ENCODE data around the gene LOXL1.

Gene LOXL1

DNA sequence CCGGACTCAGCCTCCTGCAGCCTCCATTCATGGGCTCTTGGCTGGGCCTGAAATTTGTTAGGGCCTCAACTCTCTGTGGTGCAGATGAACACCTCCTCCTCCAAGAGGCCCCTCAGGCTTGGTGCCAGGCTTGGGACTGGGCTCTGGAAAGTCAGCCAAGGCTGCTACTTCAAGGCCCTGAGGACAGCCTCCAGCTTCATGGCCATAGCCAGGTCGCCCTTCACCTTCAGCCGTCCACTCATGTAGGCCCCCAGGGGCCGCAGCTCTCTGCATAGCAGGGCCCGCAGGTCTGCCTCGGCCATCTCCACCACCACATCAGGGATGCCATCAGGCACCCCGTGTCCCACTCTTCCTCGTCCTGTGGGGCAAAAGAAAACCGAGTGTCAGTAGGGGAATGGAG, 57.5 kb downstream of the LOXL1 start:
- DNase-seq, result no peak

DNA sequence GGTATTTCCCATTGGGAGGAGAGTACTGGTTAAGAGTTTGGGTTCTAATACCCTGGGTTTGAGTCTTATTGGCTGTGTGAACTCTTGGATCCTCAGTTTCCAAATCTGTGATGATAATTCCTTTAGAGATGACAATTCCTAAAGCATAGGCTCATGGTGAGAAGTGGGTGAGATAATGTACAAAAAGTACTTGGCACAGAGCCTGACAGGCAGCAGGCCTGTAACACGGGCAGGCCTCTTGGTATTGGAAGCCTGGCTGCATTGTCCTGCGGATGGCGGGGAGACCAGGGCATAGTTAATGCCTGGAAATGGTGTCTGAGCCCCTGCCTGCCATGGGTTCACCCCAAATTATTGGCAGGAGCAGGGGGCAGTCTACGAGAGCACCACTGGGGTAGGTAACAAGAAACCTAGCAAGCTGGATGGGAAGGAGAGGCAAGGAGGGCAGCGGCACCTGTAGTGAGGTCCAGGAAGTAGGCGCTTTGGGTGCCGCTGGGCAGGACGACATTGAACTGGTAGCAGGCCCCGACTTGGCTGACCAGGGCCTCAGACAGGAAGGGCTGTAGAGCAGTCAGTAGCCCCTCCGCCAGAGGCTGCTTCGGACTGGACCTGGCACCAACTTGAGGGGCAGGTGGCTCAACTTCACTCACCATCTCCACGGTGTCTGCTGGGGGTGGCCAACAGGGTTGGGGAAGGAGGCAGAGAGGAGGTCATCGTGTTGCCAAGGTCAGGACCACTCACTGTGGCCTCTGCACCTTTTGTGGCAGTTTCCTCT, 58.1 kb downstream of the LOXL1 start:
- no peak for DNase-seq

DNA sequence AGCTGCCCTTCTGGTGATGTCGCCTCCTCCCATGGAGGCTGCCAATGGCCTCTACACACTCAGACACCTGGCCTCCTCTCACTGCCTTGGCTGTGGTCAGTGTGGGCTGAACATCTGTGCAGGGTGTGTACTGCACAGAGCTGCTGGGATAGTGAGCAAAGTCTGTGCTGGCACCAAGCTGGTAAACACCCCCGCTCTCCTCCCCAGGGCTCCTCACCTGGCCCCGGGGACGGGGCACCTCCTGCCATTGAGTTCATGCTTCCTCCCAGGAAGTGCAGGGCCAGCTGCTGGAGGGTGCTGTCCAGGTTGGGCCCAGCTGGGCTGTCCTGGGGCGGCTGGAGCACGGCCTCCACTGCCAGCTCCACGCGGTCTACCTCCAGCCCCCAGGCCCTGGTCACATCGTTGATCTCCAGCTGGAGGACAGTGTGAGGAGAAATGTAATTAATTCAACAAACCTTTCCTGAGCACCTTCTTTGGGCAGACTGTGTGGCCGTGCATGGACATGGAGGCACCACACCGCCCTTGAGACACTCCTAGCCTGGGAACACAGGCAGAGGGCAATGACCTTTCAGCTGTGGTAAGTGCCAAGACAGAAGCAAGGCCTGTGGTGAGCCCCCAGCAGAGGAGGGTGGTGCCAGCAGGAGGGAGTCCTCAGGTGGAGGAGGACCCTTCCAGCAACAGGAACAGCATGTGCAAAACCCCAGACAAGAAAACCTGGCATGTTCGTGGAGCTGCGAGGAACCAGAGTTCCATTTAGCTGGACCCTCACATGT, 59.0 kb downstream of the LOXL1 start:
- peak; percentile 63 for DNase-seq

DNA sequence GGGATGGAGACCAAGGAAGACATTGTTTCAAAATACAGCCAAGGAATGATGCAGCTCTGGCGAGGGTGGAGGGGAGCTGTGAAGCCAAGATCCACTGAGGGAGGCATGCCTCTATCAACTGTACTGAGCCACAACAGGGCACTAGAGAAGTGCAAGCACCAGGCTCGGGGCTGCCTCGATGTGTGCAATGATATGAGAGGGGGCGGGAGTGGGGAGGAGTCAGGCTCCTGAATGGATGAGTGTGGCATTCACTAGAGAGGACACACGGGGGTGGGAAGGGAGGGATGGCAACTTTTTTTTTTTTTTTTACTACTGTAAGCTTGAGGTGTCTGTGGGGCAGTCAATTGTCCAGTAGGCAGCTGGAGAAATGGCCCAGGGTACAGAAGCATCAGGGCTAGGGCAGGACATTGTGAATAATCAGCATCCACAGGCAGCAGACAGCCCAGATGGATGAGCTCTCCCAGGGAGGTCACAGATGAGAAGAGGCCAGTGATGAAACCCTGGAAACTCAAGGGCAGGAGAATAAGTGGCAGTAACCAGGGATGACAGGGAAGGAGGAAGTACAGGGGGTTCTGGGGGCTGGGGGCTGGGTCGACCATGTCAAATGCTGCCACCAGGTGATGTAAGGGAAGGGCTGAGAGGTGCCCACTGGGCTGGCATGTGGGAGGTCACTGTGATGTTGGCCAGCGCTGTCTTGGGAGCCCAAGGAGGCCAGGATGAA, 60.0 kb downstream of the LOXL1 start:
- no peak for DNase-seq

DNA sequence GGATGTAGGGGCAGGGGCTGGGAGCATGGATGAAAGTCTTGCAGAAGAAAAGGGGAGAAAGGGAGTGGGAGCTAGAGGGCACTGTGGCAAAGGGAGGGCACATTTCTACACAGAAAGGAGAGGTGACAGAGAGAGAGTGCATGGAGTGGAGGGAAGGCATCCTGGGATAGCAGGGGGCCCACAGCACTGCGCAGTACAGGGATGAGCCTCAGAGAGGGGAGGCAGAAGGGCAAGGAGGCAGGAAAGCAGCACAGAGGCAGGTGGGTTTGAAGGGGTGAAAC, 60.5 kb downstream of the LOXL1 start:
- DNase-seq, result no peak

DNA sequence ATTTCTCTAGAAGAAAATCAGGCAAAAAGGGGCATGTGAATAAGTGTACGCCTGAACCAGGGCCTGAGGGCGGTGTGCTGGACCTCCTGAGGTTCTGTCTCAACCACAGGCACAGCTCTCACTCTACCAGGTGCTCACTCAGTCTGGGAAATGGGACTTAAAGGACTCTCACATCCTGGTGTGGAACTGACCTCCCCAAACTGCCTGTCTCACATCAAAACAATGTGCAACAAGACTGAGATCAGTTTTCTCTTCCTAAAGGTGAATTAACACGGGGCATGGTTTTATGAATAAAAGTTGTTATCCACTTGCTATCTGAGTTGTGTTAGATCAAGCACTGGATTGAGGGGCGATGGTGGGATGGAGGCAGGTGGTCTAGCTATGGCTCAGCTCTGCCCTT, 61.0 kb downstream of the LOXL1 start:
- DNase-seq, result no peak

DNA sequence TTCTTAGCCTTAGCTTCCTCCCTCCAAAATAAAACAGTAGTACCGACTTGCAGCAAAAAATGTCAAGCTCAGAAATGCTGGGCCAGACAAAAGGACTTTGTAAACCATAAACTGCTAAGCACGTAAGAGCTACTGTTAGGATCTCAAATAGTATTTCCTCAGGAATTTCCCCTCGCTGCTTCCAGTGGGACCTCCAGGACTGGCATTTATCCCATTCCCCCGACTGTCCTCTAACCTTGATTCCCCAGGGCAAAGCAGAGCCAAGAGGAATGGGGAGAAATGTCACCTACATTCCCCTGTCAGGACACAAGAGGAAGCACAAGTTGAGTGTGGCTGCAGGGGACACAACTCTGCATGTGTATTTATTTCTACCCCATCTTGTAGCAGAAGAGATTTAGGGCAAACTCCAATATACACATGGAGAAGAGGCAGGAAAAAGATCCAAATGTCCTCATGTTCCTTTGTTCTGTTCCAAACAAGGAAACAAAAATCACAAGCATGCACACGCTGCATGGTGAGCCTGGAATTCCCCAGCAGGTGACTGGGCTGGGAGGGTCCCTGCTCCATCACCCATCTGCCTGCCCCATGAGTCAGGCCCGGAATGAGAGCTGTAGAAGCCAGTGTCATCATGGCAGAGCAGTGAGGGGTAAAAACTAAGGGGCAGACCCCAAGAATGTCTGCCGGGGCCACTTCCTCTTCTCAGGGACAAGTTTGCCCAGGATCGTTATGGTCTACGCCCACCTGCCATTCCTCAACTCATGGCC, 61.6 kb downstream of the LOXL1 start:
- no peak for DNase-seq

DNA sequence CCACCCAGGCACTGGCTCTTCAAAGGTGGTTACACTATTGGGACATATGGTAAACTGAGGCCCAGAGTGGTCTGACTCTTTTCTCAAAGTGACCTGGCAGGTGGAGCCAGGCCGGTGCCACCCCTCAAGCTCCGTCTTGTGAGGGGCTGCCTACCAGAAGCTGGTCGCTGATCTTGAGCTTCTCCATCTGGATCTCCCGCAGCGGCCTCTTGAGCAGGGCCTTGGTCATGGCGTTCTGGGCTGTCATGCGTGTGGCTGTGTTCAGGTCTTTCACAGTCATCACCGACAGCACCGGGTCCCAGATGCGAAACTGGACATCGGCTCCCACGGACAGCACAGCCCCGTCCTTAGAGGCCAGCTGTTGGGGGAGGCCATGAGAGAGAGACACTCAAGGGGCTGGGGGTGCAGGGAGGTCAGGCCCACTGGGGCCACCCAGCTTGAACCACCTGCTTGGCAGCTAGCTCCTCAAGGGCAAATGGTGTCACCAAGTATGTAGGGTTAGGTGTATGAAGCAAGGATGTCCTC, 62.2 kb downstream of the LOXL1 start:
- DNase-seq, result no peak

DNA sequence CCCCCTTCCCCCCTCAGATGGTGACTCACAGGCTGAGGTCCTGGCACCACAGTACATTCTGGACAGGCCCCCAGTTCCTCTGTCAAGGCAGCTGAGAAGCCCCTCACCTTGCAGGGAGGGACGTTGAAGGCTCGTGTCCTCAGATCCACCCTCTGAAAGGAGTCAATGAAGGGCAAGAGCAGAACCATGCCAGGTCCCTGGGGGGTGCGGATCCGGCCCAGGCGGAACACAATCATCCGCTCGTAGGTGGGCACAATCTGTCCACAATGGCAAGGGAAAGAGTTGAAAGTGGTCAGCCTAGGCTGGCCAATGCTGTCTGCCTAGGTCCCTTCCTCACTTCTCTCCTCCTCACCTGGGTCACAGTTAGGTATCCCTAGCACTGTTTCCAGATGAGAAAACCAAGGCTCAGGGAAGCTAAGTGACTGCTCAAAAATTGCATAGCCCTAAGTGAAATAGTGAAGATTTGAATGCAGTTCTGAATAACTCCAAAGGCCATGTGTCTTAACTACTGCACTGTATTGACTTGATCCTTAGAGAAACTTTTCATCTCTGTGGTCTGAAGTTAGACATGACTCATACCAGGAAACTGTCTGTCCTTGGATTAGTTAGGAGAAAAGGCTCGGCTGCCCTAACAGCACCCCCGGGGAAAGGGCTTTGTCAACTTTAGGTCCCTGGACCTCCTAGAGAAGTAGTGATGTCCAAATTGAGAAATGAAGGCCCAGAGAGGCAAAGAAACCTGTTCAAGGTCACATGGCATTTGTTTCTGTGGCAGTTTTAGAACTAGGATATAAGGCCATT, 62.9 kb downstream of the LOXL1 start:
- peak; percentile 86 for DNase-seq

DNA sequence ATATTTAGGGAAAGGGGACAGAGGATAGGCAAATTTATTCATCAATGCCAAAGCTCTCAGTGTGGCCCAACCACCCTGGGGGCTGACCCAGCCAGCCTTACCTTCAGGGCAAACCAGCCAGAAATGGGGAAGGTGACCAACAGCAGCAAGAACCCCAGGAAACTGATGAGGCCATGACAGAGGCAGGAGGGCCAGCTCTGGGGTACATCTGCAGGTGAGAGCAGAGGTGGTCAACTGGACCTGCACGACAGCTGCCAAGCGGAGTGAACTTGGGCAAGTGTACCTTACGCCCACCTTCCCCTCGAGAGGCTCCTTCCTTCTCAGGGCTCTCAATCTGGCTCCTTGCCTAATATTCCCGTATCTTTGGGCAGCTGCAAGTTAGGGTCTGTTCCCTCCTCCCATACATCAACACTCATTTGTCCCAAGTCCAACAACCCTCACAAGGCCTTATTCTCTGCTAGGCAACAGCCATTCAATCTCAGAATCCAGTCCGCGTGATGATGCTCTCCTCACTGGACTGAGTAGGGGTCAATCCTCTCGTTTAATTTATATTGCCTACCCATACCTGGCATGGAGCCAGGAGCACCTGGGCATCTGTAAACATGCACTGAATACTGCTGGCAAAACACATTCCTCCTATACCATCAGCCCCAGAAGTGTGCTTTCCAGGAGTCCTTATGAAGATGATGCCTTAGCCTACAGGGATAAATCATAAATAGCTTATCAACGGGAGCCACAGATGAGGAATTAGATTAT, 64.2 kb downstream of the LOXL1 start:
- DNase-seq, result no peak

DNA sequence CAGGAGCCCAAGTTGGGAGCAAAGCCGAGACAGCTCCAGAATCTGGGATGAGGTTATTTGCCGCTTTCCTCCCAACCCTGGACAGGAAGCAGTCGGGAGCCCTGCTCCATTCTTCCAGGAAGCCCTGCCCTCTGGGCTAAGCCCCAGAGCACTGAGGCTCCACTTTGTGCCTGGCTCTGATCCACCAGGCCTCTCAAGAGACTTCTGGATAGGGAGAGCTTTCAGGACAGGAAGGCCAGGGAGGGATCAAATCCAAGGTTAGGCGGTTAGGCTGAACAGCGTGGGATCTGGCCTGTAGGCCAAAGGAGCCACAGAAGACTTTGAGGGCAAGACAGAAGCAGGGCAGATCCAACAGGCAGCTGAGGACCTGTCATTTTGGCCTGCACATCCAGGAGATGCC, 65.0 kb downstream of the LOXL1 start:
- peak; percentile 66 for DNase-seq

DNA sequence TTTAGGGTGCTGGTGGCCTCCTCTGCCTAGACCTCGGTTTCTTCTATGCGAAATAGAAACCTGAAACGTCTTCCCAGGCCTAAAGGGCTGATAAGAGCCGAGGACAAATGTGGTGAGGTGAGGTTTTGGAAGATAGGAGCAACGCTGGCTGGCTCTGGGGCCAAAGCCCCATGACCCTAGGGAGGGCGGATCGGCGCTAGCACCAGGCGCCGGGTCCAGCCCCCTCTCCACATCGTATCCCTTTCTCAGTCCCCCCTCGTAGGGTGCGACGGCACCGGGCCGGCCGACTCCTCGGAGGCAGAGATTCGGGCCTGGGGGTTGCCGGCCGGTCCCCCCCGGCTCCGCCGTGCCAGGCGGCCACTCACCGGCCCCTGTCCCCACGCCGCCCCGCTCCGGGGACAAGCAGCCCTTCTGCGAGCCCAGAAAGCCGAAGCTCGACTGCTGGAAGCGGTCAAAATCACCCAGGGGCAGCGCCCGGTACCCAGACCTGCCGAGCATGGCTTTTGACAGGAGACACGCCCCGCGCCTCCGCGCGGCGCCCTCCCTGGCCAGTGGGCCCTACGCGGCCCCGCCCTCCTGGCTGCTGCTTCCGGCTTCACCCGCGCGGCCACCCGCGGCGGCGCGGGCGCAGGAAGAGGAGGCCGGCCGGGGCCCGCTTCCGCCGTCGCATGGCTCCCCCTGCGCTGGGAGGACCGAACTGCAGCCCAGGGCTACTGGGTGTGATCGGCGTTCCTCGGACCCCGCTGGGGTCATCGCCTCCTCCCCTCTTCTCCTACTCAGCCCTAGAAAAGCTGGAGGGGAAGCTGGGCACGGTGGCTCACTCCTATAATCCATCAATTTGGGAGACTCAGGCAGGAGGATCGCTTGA, 65.7 kb downstream of the LOXL1 start, which contains the start of gene STOML1:
Gene STOML1 (minus strand): TSS at position 570 of the 868 bp plus-strand sequence. CDS start 72 bp downstream, at position 498.
- DNase-seq, result peak; percentile 92

DNA sequence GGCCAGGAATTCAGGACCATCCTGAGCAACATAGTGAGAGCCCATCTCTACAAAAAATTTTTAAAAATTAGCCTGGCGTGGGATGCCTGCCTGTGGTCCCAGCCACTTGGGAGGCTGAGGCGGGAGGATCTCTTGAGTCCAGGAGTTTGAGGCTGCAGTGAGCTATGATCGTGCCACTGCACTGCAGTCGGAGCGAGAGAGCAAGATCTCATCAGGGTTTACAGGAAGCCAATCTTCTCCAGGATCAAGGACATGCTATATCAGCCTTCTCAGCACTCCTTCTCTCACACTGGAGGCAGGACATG, 66.3 kb downstream of the LOXL1 start:
- no peak for DNase-seq

DNA sequence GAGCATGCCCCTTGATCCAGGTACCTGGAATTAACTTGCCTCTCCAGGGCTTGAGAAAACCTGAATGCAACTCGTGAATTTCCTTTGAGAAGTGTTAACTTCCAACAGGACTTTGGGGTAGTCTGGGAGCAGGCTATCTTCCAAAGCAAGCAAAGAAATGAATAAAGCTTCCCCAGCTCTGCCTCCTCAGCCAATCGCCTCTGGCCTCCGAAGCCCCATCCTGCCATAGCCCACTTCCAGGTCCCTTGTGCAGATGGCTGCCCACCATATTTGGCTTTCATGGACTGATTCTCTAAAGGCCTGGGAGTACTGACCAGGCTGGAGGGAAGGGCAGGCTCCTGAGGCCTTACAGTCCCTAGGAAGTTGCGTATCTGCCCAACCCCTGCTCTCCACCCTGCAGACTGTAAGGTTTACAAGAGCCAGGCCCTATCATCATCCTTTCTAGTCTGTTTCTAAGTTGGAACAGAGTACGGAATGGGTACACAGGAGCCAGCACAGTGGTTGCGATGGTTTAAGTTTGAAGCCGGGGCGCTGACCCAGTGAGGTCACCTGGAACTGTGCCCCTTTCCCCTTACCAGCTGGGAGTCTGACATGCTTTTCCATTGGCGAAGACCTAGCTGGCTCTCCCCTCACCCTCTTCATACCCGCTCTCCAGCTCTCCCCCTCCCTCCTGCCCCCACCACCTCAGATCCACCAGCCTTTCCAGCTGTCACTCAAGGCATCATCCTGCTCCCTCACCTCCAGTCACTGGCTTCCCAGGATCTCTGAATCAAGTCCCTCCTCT, 67.1 kb downstream of the LOXL1 start:
- DNase-seq, result no peak

DNA sequence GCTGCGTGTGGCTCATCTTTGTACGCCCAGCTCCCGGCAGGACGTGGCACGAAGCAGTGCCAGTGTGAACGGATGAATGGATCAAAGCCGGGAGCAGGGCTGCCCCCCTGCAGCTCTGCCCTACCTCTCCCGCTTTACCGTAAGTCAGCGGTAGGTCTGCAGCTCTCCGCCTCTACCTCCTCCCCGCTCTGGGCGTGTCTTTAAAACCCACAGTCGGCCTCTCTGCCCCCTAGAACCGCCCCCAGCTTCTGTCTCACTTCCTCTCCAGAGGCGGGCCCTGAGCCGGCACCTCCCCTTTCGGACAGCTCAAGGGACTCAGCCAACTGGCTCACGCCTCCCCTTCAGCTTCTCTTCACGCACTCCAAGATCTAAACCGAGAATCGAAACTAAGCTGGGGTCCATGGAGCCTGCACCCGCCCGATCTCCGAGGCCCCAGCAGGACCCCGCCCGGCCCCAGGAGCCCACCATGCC, 68.2 kb downstream of the LOXL1 start, which contains the start of gene PML:
Gene PML (plus strand): TSS at position 304 of the 471 bp plus-strand sequence. CDS start 97 bp downstream, at position 401.
- DNase-seq, result peak; percentile 94

DNA sequence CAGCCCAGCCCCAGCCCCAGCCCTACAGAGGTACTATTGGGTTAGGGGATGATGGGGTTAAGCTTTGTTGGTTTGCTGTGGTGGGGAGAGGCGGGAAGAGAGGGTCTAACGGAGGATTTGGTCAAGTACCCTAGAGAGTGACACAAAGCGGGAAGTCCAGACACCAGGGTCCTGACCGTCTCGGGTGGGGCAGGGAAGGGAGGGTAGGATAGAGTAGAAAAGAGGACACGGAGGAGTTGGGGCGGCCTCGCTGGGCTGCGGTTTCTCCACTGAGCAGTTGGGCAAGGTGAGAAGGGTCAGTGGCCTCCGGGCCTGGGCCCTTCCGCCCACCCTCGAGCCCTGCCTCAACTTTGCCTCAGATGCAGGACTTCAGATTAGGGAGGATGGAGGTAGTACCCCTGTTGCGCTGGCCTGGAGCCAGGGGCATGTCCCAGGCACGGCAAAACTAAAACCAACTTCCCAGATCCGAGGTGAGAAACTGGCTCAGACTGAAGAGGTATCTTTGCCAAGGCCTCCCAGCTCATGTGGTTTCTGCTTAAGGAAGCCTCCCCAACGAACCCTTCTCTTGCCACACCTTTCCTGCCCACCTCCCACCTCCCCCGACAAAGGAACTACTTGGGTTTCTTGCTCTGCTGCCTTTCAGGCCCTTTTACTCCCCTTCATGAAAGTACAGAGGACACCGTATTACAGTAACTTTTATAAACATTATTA, 68.8 kb downstream of the LOXL1 start:
- DNase-seq, result no peak

DNA sequence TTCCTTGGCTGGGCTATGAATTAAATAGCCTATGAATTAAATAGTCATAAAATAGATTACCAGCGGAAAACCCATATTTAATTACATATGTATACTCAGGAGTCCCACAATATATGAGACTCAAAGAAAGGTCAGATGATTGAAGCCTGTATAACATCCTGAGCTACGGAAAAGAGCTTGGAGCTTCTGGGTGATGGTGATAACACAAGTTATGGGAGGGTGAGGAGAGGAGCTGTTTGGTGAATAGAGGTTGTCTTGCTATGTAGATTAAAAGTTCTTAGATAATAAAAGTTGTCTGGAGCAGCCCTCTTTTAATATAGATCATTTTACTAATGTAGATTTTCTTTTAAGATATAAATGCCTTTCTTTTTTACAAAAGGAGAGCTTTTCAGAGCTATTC, 70.0 kb downstream of the LOXL1 start:
- no peak for DNase-seq

DNA sequence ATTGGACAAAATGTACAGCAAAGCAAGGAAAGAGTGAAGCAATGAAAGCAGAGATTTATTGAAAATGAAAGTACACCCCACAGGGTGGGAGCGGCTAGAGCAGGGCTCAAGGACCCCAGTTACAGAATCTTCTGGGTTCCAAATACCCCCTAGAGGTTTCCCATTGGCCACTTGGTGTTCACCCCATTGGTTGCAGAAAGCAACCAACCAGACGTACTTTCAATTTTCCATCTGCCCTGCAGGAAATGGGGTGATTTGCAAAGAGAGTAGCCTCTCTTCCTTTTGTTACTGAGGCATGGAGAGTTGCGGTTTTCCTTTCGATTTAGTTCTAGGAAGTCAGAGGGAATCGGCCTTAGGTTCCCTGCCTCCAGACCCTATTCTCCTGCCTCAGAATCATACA, 70.7 kb downstream of the LOXL1 start:
- DNase-seq, result no peak

DNA sequence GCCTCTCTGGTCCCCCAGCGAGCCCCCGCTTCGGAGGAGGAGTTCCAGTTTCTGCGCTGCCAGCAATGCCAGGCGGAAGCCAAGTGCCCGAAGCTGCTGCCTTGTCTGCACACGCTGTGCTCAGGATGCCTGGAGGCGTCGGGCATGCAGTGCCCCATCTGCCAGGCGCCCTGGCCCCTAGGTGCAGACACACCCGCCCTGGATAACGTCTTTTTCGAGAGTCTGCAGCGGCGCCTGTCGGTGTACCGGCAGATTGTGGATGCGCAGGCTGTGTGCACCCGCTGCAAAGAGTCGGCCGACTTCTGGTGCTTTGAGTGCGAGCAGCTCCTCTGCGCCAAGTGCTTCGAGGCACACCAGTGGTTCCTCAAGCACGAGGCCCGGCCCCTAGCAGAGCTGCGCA, 71.7 kb downstream of the LOXL1 start:
- no peak for DNase-seq

All from fibroblast of upper back skin (primary cell).